GM12892 (cell line): ENCODE measurements around the gene VOPP1.

Experiments
- POLR2A ChIP-seq: IDR thresholded peaks from 2 replicates; pipeline ENCODE4 v1.6.1; 2011; ENCODE audit warnings: low read depth, low read length, control low read depth
- POLR2AphosphoS5 ChIP-seq: IDR thresholded peaks from 2 replicates; pipeline ENCODE4 v1.6.1; 2011; ENCODE audit warnings: low read depth, low read length, control low read depth
- TAF1 ChIP-seq: IDR thresholded peaks from 2 replicates; pipeline ENCODE4 v1.6.1; 2011; ENCODE audit warnings: low read depth, mild to moderate bottlenecking, control low read depth, low read length, borderline replicate concordance

DNA sequence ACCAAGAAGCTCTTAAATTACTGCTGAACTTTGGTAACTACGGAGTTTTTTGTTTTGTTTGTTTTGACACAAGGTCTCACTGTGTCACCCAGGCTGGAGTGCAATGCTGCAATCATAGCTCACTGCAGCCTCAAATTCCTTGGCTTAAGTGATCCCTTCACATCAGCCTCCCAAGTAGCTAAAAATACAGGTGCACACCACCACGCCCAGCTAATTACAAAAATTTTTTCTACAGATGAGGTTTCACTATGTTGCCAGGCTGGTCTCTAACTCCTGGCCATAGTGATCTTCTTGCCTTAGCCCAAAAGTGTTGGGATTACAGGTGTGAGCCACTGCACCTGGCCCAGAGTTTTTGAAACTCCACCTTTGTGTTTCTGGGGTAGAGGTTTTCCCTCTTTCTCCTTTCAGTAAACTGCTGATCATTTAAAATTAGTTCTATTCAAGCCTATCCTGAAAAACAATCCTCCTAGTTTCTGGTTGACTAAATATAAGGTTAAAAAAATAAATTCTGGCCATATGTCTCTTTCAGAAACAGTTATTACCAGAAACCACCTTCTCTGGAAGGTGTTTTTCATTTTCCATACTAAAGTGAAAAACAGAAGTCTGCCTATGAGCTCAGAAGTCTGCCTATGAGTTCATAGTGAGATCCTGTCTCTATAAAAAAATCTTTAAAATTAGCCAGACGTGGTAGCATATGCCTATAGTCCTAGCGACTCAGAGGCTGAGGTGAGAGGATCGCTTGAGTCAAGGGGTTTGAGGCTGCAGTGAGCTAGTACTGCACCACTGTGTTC lies 63.9 kb downstream of the VOPP1 start:
- no peak for TF ChIP-seq TAF1
- no peak for TF ChIP-seq POLR2A
- no peak for TF ChIP-seq POLR2AphosphoS5
